NCI-H446 (cell line): ENCODE measurements around the gene DTX4.
"Not testable (repeated sequence)": the region's sequence is repeated elsewhere in the genome, so short reads cannot be mapped to it uniquely, and the experiment has no call there.

Experiments used
- DNase-seq, 2 experiments: peaks; one replicate each; lab custom pipeline; 2025; lab: John Stamatoyannopoulos, UW

DTX4 gene

DNA sequence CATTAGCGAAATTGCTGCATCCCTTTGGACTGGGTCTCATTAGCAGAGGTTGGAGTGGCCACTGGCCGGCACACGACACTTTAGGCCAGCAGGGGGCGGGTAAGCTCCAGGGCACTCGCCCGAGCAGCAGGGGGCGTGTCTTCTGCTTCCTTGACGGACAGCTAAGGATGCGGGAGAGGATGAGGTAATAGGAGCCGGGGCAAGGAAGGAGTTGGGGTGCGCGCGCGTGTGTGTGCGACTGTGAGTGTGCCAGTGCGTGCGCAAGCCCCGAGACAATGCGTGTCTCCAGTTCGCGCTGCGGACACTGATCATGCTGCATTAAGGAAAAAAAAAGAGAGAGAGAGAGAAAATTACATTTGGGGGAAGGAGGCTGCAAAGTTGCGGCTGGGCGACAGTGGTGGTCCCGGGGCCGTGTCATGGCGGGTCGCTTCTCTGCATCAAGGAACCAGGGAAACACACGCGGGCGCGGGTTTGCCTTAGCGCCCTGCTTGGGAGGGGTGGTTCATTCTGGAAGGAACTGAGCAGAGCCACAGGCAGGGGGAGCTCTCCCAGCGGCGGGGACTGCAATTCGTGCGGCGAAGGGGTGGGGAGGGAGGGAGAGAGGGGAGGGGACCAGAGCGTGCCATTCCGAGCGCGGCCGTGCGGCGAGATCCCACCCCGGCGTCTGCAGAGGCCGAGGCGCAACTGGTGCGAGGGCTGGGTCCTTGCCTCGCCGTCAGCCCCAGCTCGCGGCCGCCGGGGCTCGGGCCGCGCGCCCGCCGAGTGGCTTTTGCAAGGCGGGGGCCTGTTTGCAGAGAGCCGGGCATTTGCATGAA is at the start of gene DTX4:
Gene DTX4 (plus strand): TSS at position 625 of the 815 bp plus-strand sequence. CDS start 464 bp downstream, outside the sequence.
- peak; percentile 83 to 93 for DNase-seq

DNA sequence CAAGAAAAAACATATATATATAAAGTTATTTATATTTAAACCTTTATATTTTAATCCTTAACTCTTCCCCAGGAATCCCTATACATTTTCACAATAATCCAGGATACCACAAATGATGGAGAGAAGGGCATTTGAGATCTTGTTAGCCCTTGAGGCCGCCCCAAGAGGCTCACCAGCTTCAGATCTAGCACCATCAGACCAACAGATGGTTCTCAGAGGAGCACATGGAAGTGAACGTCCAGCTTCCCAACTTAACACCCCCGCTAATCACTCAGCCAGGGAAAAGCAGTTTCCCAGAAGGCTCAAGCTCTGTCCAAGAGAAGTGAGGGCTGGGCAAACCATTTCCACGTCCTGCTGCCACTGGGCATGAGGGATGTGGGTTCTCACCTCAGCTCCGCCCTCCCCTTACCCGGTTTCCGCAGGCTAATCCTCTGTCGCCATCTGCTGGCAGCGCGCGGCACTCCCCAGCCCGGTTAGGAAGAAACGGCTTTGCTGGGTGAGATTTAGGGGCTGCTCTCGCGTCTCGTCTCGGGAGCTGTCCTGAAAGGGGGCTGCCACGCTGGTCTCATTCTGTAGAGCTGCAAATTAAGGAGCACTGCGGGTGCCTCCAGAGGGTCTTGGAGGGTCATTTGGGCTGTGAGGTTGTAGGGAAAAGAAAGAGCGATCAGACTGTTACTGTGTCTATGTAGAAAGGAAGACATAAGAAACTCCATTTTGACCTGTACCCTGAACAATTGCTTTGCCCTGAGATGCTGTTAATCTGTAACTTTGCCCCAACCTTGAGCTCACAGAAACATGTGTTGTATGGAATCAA is 36.1 kb upstream of the DTX4 start:
- DNase-seq: peak; percentile 47 to 85

DNA sequence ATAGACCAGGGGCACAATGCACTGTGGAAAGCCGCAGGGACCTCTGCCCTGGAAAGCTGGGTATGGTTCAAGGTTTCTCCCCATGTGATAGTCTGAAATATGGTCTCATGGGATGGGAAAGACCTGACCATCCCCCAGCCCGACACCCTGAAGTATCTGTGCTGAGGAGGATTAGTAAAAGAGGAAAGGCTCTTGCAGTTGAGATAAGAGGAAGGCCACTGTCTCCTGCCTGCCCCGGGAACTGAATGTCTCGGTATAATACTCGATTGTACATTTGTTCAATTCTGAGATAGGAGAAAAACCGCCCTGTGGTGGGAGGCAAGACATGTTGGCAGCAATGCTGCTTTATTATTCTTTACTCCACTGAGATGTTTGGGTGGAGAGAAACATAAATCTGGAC is 35.4 kb upstream of the DTX4 start:
- DNase-seq: not testable (repeated sequence)

DNA sequence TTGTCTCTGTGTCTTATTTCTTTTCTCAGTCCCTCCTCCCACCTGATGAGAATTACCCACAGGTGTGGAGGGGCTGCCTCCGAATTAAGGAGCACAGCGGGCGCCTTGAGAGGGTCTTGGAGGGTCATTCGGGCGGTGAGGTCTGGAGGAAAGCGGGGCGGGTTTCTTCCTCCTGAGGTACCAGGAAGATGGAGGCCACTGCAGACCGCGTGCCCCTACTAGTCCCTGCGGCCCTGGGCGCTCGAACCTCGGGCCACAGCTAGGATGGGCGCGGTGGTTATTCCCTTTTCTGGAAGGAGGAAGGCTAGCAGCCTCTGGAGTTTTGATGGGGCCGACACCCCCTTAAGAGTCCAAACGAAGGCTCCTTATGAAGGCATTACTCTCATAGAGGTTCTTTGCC is 34.7 kb upstream of the DTX4 start:
- no peak for DNase-seq

DNA sequence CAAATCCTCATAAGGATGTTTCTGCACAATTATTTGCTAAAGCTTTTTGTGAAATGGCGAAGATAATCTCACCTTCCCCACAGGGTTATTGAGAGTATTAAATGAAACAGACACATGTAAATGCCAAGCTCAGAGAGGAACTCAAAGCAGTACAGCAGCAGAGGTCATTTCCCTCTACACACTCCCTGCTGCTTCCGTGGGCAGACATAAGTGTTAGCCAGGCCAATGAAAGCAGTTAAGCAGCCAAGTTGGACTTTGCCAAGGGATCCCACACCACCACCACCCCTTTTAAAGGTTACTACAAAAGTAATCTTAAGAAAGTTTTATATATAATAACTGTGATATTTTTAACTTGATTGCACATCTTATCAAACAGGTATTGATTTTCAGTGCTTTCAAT is 33.3 kb upstream of the DTX4 start:
- no peak for DNase-seq

DNA sequence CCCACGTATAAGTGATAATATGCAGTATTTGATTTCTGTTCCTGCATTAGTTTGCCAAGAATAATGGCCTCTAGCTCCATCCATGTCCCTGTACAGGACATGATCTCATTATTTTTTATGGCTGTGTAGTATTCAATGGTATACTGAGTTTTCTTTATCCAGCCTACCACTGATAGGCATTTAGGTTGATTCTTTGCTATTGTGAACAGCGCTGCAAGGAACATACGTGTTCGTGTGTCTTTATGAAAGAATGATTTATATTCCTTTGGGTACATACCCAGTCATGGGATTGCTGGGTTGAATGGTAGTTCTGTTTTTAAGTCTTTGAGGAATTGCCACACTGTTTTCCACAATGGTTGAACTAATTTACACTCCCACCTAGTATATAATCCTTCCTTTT is 30.7 kb upstream of the DTX4 start:
- no peak for DNase-seq

DNA sequence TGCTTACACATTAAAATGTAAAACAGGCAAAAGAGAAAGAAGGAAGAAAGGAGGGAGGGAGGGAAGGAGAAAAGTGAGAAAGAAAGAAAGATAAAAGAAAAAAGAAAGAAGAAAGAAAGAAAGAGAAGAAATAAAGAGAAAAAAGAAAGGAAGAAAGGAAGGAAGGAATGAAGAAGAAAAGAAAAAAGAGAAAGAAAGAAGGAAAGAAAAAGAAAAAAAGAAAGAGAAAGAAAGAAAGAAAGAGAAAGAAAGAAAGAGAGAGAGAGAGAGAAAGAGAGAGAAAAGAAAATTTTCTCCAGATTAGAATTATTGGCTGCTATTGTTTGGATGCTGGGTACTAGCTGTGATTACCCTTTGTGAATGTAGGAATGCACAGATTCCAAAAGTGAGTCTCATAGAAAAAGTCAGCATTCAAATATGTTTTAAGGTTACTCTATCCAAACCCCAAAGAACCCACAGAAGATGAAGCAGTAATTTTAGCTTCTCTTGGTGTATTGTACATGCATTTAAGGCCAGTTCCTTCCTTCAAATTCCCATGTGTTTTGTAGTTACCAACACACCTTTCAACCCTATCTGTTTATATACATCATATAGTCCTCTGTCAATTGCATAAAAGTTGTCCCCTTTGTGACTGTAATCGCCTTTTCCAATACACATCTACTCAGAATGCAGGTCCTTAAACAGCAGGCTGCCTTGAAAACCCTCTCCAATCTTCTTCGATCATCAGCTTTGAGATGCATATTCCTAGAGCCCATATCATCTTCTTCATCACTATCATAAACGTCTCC is 30.1 kb upstream of the DTX4 start:
- no peak for DNase-seq

DNA sequence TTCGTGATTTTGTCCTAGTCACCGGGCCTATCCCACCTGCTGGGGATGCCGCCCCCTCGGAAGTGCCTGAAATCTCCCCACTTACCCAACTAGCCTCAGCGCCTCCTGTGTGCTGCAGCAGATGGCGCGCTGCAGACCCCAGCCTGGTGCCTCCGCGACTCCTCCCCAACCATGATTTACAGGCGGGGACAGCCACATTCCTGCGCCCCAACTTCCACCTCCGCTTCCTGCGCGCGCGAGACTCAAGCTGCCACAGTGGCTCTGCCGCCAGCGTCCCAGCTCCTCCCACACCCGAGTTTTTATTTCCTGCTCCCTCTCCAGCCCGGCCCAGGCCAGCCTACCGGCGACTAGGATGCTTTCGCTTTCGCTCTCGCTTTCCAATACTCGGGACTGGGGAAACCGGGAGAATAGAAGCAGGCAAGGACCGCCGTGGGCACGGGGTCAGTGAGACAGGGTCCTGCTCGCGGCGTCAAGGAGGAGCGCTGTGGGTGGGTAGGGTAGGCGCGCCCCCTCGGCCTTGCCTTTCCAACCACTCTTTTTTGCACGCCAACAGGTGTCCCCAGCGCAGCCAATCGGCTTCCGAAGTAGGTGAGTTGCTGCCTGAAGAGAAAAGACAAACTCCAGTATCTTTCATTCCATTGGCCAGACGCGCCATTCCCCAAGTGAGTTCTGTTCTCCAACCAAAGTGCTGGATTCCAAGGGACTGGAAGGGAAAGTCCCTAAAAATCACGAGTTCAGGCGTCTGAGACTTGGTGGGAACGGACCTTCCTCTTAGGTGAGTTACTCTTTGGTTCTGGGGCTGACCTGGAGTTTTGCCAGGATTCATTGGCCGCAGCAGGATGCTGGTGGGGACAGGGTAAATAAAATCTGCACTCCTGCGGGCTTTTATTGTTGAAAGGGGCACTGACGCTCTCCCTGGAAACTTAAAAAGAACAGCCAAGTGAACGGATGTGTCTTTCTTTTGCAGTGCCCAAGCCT is 29.1 kb upstream of the DTX4 start, which contains the start of gene FAM111A:
Gene FAM111A (plus strand): TSS at position 327 of the 978 bp plus-strand sequence. CDS start 6,017 bp downstream, outside the sequence.
- DNase-seq: no peak

DNA sequence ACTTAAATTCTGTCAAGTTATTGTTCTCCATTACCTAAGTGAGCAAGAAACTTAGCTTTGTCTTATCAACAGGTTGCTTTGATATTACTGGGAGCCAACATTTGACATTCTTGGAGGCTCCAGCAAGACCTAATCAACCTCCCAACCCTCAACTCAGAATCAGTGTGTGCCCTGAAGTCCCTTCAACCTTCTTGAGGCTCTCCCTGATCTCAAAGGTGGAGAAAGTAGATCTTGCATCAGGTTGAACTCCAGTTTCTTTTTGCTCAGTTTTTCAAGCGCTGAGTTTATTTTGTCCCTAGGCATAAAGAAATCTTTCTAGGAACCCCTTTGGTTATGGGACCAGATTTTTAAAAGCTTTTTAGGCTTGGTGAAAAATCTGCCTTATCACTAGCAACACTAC is 27.8 kb upstream of the DTX4 start:
- DNase-seq: no peak

DNA sequence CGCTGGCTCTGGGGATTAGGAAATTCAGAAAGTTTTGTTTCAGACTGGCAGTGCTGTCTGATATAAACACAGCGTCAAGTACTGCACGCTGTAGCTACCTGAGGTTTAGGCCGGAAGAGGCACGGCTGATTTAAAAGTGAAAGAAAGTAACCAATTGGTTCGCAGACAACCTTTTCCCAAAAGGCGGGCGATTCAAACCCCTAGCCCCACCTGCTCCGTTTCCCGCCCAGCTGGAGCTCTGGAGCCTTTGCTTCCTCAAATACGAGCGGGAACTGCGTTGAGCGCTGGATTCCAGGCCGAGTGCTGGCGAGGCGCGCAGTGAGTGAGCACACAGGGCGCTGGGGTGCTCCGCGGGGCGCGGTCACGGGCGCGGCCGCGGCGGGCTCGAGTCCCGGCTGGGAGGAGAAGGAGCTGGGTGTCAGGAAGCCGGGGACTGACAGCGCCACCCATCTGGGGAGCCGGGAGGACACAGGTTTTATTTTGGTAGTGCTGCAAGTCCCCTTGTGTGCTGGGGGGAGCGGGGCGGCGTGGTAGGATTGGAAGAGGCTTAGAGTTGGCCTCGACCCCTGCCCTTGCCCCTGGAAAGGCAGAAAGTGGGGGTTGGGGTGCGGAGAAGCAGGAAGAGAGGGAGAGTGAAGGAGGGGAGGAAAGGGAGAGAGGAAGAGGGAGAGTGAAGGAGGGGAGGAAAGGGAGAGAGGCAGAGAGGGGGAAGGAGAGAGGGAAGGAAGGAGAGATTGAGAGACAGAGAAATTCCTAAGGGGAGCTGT is 27.2 kb upstream of the DTX4 start:
- no peak for DNase-seq

DNA sequence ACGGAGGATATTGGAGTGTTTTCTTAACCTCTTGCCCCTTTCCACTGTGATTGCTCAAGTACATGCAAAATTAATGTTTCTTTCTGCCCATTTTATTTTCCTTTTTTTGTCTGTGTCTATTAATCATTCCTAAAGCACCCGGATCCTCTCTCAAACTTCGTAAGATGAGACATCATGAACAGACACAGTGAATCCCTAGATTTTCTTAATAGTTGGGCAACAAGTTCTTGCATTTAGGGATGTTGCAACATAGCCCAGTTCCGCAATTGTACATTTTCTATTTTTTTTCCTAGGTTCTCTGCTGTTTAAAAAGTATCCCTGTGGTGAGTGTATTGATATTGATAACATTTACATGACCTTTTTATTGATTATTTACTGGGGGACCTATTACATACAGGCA is 26.4 kb upstream of the DTX4 start:
- no peak for DNase-seq

DNA sequence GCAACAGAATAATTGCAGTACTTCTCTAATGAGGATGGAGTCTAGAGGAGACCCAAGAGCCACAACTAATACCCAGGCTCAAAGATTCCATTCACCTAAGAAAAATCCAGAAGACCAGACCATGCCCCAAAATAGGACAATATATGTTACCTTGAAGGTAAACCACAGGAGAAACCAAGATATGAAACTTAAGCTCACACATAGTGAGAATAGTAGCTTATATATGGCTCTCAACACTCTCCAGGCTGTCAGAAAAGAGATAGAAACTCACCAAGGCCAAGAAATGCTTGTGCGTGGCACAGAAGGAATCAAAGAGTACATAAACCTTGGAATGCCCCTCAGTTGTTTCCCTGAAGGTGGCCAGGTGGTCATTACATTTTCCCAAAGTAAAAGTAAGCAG is 20.2 kb upstream of the DTX4 start:
- no peak for DNase-seq

DNA sequence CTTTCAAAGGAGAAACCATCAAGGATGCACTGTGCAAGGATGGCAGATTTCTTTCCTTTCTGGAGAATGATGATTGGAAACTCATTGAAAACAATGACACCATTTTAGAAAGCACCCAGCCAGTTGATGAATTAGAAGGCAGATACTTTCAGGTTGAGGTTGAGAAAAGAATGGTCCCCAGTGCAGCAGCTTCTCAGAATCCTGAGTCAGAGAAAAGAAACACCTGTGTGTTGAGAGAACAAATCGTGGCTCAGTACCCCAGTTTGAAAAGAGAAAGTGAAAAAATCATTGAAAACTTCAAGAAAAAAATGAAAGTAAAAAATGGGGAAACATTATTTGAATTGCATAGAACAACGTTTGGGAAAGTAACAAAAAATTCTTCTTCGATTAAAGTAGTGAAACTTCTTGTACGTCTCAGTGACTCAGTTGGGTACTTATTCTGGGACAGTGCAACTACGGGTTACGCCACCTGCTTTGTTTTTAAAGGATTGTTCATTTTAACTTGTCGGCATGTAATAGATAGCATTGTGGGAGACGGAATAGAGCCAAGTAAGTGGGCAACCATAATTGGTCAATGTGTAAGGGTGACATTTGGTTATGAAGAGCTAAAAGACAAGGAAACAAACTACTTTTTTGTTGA is 19.5 kb upstream of the DTX4 start:
- DNase-seq: no peak

DNA sequence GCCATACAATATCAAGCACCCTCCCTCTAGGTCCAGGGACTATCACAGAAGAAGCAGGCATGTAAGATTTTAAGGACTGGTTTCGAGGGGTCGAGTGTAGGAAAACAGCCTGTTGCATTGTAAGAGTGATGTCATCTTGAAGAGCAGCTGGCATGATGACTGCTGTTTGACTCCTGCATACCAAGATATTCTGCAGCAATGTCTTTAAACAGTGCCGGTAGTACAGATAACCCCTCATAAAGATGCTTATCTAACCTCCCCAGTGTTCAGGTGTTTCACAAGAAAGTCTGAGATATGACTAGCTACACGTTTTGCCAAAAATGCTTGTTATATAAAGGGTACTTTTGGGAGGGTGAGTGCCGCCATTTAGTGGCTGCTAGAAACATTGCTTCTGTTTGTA is 17.3 kb upstream of the DTX4 start:
- no peak for DNase-seq

DNA sequence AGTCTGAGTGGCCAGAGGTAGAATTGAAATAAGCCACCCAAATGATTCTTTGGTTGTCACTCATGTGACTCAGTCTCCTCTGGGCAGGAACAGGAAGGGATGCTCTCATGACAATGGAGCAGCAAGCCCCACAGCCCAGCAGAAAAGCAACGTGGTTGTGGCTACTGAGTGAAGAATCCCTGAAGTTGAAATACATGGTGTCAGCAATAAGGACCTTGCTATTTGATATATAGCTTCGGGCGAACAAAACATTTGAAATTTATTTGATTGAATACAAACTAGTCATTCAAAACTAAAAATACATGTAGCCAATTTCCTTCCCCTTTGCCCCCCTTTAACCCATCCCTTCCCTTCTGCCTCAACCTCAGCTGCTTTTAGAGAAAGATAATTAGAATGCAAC is 14.5 kb upstream of the DTX4 start:
- no peak for DNase-seq

DNA sequence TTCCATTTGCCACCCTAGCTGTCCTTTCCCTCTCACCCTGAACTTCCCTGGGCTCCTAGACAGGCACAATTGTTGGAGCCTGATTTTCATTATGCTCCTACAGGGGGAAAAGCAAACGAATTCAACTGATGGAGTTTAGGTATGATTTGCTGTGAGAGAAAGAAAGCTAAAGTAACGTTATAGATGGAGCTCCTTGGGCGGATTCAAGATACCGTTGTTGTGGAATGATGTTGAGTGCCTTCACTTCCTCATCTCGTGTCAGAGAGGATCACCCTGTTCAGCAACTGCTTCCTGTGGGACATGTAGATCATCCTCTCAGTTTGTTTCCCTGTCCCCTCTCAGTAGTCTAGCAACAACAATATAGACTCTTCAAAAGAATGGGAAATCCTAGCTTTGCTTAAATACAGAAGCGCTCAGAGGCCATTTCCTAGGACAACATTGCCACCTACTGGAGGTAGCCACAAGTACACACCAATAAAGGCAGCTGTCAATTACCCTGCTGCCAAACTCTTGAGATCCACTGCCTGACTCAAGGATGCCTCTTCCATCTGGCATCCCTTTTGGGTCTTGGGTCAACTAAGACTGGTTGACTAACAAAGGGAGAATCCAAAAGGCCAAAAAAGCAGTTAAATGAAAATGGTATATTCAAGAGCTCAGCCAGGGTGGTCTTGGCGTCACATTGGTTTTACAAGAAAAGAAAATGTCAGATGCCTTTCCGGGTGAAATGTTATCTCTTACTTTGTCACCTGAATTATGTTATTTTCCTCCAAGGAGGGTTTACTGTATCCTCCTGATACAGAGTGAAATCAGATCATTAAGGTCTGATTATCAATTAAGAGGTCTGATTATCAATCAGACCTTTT is 13.5 kb upstream of the DTX4 start:
- peak; percentile 68 to 78 for DNase-seq

DNA sequence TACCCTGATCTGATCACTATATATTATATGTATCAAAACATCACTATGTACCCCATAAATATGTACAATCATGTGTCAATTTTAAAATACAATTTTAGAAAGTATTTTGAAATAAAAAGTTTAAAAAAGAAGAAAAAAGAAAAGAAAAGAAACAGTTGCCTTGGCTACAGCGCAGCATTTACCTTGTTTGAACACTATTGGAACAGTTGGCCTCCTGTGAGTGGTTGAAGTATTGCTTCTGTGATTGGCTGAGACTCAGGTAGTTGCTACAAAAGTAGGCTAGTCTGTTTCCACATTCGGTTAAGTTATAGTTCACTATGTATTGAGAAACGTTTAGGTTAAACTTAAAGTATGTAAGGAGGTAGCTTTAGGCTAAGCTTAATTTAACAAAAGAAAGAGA is 7.9 kb upstream of the DTX4 start:
- no peak for DNase-seq

DNA sequence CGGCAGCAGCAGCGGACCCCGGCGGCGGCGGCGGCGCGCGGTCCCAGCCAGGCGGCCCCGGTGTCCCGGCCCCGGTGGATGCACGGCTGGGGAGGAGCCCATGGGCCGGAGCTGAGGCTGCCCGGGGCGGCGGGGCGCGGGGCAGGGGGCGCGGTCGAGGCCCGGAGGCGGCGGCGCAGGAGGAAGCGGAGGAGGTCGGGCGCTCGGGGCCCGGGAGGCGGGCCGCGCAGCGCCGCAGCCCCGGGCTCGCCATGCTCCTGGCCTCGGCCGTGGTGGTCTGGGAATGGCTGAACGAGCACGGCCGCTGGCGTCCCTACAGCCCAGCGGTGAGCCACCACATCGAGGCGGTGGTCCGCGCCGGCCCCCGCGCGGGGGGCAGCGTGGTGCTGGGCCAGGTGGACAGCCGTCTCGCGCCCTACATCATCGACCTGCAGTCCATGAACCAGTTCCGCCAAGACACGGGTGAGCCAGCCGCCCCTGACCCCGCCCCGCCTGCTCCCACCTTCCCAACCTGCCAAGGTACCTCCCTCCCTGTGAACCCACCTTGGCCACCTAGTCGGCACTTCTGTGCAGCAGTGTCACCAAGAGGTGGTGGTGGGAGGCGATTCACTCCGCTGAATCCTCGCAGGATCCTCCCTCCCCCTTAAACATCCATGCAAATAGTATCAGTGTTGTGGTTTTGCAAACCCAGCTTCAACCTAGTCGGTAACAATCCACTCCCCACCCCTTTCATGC is 580 bp downstream of the DTX4 start:
- no peak for DNase-seq
